Activated T-cell treated with anti-CD3 and anti-CD28 coated beads for 4 hours (primary cell): Measurements from ENCODE around the gene NTRK2.
"Not testable (repeated sequence)": the region's sequence is repeated elsewhere in the genome, so short reads cannot be mapped to it uniquely, and the experiment has no call there.

Experiments used
- DNase-seq: peaks from one replicate; pipeline ENCODE4 v3.0.0-alpha.2; 2020

NTRK2 gene

GRCh38 chr9:84858364-84858763, 188.8 kb downstream of the NTRK2 start:
- no peak for DNase-seq

GRCh38 chr9:84860249-84861115, 191.0 kb downstream of the NTRK2 start:
- no peak for DNase-seq

GRCh38 chr9:84861455-84861854, 191.9 kb downstream of the NTRK2 start:
- no peak for DNase-seq

DNA sequence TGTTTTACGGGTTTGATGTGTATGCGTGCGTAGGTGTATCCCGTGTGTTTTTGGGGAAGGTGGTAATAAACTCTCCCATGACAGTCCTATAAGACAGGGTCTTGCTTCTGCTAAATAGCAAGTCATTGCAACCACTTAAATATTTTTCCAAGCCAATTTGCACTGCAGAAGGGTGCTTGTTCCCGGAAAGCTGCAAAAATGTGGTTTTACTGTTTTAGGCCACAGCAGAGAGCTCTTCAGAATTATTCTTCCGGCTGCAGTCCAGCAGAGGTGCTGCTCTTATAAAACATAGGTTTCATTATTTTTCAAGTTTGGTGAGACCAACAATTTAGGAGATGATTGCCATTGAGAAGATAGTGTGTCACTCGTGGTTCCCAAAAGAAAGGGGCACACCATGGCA, 192.8 kb downstream of the NTRK2 start:
- DNase-seq, result no peak

- DNase-seq, result no peak
These were observed 193.3 kb downstream of the NTRK2 start for GRCh38 chr9:84862810-84863287.

- DNase-seq, result no peak
These were observed 193.8 kb downstream of the NTRK2 start for GRCh38 chr9:84863372-84863771.

- DNase-seq, result no peak
These were observed 197.1 kb downstream of the NTRK2 start for GRCh38 chr9:84866396-84867175.

DNA sequence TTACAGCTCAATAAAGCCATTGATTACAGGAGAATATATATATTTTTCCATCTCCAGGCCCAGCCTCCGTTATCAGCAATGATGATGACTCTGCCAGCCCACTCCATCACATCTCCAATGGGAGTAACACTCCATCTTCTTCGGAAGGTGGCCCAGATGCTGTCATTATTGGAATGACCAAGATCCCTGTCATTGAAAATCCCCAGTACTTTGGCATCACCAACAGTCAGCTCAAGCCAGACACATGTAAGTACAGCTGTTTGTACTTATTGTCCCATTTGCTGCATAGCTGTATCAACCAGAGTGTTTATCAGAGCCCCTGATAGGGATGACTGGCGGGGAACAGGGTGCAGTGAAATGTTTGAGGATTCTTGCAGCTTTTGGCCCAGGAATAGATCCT, 197.7 kb downstream of the NTRK2 start:
- DNase-seq, result no peak

DNA sequence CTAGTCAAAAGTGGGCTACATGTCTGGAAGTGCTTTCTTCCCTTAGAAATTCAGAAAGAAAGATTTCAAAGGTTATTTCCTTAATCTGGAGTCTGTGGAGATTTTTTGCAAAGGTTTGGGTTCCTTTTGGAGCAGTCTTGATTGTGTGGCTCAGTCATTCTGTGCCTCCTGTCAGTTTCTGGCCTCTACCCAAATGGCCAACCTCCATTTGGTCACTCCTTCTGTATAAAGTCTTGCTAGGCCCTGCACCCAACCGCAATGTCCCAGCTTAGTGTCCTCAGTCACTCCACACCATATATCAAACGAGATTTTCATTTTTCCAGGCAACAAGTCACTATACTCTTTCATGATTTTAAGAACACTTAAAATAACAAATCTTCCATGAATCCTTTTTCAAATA, 199.6 kb downstream of the NTRK2 start:
- no peak for DNase-seq

GRCh38 chr9:84871983-84872382, 202.5 kb downstream of the NTRK2 start:
- no peak for DNase-seq

- DNase-seq, result no peak
These were observed 204.5 kb downstream of the NTRK2 start for GRCh38 chr9:84874022-84874421.

- no peak for DNase-seq
These were observed 205.1 kb downstream of the NTRK2 start for GRCh38 chr9:84874596-84874995.

GRCh38 chr9:84875193-84875592, 205.7 kb downstream of the NTRK2 start:
- no peak for DNase-seq

GRCh38 chr9:84879631-84880030, 210.1 kb downstream of the NTRK2 start:
- DNase-seq, result no peak

GRCh38 chr9:84880835-84881234, 211.3 kb downstream of the NTRK2 start:
- no peak for DNase-seq

- DNase-seq, result no peak
These were observed 217.3 kb downstream of the NTRK2 start for GRCh38 chr9:84886866-84887265.

GRCh38 chr9:84891924-84892323, 222.4 kb downstream of the NTRK2 start:
- no peak for DNase-seq

- DNase-seq, result no peak
These were observed 224.0 kb downstream of the NTRK2 start for GRCh38 chr9:84893419-84894128.

DNA sequence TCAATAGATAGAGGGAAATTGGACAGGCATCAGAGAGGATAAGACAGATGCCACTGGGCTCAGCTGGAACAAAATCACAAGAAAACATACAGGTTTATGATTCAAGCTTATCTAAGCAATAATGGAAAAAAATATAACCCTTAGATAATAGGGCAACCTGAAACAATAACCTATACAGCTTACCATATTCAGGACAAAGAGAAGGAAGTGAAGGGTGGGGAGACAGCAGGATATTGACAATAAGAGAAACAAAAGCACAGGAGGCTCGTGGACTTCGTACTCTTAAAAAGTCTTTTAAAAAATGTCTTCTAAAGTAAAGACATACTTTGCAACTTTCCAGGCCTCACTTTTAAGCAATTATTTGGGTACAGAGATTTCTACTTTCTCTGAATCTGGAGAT, 225.3 kb downstream of the NTRK2 start:
- DNase-seq, result no peak

DNA sequence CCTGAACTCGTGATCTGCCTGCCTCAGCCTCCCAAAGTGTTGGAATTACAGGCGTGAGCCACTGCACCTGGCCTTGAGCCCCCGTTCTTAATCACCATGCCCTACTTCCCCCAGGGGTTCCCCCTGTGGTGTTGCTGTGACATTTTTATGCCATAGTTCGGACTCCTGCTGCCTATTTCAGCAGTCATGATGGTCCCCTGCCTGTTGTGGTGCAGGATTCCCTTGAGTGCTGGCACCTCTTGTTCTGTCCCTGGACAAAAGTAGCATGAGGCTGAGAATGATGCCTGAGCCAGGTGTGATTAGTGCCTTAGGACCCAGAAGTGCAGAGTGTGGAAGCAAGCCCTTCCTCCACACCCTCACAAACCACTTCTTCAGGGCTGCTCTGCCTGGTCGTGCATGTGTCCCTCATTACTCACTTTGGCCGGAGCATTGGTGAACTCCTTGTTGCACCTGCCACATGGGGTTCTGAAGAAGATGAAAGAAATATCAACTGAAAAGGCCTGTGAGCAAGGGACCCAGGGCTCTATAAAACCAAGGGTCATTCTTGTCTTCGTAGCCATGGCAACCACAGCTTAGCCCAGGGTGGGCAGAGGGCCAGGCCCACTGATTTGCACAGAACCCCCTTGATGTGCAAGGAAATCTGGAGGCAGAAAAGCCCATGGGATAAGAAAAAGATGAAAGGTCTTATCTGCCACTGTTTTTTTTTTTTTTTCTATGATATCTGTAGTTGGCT, 228.0 kb downstream of the NTRK2 start:
- DNase-seq, result no peak

GRCh38 chr9:84898188-84898587, 228.7 kb downstream of the NTRK2 start:
- DNase-seq, result no peak

DNA sequence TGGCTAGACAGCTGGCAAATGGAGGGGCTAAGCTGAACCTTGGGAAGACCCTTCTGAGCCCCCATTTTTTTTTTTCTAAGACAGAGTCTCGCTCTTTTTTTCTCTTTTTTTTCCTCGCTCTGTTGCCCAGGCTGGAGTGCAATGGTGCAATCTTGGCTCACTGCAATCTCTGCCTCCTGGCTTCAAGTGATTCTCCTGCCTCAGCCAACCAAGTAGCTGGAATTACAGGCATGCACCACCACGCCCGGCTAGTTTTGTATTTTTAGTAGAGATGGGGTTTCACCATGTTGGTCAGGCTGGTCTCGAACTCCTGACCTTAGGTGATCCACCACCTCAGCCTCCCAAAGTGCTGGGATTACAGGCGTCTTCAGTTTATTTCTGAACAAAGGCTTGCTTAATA, 229.1 kb downstream of the NTRK2 start:
- not testable (repeated sequence) for DNase-seq

DNA sequence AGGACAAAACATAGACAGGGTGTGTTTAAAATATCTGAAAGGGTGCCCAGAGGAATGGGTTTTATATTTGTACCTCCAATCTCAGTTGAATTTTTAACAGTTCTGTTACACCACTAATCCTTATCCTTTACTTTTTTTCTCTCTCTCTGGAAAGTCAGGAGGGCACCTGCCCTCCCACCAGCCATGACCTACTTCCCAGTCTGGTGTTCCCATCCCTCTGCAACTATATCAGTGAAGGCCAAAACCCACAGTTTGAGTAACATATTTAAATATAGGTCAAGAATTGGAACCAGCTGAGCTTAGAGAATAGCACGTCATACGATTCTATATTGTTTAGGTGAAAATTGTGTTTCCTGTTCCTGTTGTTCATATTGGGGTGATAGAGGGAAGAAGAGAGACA, 229.8 kb downstream of the NTRK2 start:
- DNase-seq, result no peak
